Non-pigmented ciliary epithelial cell (primary cell): ENCODE results near the gene CYBRD1.
"Not testable (repeated sequence)": the region's sequence is repeated elsewhere in the genome, so short reads cannot be mapped to it uniquely, and the experiment has no call there.

ENCODE experiments used
- DNase-seq: peaks from one replicate; pipeline ENCODE4 v3.0.0-alpha.2; 2010; ENCODE audit warnings: low read depth

Gene CYBRD1

GRCh38 chr2:171515672-171516298, 6.5 kb upstream of the CYBRD1 start:
- DNase-seq = no peak

DNA sequence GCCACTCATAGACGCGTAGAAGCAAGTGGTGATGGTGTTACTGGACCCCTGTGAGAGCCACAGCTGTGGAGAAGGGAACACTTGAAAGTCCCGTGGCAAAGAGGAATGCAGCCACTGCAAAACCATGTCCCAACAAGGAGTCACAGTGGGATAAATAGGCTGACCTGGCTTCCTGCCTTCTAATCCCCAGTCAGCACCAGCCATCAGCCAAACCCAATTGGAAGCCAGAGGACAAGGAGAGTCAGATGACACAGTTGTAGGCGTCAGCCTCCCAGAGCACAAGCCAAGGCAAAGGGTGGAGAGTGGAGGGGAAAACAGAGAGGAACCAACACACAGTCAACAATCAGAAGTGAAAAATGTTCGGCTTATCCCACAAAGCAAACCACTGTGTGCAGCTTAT, 5.5 kb upstream of the CYBRD1 start:
- DNase-seq = no peak

DNA sequence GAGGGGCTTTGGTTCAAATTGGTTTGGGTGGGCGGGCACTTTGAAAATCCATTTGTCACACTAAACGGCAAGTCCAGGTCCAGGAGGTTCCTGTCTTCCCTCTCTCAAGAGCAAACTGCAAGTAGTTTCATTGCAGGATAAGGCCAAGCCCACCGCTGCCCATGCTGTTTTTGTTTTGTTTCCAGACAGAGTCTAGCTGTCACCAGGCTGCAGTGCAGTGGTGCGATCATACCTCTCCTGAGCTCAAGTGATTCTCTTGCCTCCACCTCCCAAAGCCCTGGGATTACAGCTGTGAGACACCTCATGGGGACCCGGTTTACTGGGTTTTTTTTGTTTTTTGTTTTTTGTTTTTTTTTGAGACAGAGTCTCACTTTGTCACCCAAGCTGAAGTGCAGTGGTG, 1.8 kb upstream of the CYBRD1 start:
- no peak for DNase-seq

DNA sequence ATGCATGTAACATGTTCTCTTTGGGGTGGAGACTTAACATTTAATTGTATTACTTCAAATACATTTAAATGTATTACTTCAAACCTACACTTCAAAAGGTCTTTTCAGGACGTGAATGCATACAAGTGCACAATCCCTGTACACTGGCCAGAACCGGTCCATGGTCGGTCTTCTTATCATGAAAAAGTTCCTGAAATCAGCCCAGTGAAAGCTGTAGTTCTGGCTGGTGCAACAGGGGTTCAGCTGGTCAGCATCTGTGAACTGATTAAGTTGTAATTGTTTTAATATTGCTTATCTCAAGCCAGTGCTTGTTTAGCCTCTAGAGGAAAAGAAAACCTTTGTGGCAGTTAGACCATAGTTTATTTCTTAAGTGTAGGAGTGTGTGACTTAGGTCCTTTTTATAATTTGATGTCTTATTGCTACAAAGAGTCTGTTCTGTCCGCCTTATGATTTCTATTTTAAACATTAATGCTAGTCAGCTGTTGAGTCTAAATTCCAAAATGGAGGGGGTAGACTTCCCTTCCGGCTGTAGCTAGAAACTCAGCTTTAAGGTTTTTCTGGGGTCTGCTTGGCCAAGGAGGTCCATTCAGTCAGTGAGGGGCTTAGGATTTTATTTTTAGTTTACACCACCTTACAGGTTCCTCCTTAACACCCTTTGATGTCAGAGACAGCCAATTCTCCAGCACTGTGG, 768 bp upstream of the CYBRD1 start:
- DNase-seq = no peak

DNA sequence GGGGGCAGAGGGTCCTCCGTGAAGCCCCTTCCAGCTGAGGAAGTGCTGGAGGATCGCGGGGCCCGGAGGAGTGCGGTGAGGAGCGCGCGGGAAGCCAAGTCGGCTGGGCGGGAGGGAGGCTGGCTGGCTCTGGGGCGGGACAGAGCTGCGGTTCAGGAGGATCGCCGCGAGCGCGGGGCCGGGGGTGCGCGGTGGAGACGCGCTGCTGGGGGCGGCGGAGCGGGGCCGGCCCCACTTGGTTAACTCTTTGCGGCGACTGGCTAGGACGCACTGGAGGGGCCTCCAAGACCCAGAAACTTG, 464 bp downstream of the CYBRD1 start:
- no peak for DNase-seq

- no peak for DNase-seq
Measured at GRCh38 chr2:171523088-171524017, 1.1 kb downstream of the CYBRD1 start.

DNA sequence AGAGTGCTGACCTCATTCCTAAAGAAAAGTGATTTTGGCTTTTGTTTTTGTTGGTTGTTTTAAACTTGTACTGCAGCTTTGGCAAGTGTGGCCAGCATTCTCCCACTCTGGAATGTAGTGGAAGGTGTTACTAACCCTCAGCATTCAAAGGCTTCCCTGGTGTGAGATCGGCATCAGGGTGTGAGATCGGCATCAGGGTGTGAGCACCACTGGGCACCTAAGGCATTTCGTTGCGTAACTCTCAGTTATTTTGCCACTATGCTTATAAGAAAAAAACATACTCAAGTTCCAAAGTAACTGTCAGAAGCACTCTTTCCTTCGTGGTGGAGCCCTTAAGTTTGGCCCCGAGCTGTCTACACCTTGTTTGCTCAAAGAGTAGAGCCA, 1.7 kb downstream of the CYBRD1 start:
- DNase-seq = no peak

DNA sequence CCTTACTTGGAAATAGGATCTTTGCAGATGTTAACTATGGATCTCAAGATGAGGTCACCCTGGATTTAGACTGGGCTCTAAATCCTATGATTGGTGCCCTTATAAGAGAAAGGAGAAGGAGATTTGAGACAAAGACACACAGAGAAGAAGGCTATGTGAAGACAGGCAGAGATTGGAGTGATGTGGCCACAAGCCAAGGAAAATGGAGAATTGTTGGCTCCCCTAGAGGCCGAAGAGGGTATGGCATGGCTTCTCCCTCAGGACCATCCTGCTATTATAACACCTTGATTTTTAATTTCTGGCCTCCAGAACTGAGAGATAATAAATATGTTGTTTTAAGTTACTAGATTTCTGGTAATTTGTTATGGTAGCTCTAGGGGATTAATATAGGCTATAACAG, 7.6 kb downstream of the CYBRD1 start:
- DNase-seq = no peak

DNA sequence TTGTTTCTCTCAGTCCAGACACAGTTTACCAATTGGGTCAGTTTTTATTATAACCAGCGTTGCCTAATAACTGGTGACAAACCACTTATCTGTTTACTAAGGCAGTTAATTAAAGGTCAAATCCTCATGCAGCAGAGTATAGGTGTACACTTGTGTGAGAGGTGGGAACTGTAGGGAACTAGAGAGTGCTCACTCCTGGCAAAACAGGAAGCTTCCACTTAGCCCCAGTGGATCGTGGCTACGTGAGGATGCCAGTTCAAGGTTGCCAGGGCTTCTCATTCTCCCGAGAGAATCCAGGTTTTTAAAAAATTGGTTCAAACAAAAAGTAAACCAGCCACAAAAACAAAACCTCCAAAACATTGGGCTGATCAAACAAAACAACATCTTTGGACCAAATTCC, 8.1 kb downstream of the CYBRD1 start:
- no peak for DNase-seq

GRCh38 chr2:171530859-171531258, 8.6 kb downstream of the CYBRD1 start:
- DNase-seq = not testable (repeated sequence)

- no peak for DNase-seq
Measured at GRCh38 chr2:171531291-171531690, 9.0 kb downstream of the CYBRD1 start.

DNA sequence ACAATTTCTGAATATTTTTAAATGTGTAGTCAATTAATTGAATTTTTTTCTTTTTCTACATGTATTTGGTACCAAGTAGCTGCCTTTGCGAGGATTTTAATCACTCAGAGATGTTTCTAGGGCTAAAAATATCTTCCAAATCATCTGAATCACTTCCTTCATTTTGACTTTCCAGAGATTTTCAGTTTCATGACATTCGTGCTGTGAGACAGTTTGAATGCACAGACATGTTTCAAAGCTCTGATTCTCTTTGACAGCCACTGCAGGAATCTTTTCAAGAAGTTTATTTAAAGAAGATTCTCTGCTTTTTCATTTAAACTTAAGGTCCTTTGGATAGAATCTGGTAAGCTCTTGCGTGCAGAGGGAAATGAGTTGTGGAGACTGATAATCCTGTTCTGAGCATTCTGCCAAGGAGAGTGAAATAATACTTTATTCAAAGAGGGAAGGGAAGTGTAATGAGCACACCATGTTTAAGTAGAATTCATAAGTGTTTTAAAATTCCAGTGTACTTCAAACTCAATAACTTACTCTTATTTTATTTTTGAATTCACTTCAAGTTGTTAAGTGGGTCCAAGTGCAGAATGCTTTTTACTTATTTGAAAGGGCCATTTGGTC, 9.7 kb downstream of the CYBRD1 start:
- no peak for DNase-seq

GRCh38 chr2:171533331-171533730, 11.1 kb downstream of the CYBRD1 start:
- DNase-seq = no peak

DNA sequence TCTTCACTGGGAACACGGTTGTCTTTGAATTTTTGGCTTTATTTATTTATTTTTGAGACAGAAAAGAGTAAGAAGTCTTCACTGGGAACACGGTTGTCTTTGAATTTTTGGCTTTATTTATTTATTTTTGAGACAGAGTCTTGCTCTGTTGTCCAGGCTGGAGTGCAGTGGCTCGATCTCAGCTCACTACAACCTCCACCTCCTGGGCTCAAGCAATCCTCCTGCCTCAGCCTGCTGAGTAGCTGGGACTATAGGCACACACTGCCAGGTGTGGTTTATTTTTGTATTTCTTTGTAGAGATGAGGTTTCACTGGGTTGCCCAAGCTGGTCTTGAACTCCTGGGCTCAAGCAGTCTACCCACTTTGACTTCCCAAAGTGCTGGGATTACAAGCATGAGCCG, 13.3 kb downstream of the CYBRD1 start:
- DNase-seq = not testable (repeated sequence)

DNA sequence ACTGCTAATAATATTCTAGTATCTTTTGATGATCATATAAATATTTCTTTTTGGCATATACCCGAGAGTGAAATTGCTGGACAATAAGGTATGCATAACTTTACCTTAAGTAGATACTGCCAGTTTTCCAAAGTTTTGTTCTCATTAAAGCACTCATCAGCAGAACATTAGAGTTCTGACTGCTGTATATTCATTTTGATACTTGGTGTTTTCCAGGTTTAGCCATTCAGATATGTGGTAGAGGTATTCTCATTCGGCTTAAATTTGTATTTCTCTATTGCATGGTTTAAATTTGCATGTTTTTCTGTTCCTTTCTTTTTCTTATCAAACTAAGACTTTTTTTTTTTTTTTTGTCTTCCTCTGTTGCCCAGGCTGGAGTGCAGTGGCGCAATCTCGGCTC, 18.2 kb downstream of the CYBRD1 start:
- no peak for DNase-seq

GRCh38 chr2:171541202-171541887, 19.1 kb downstream of the CYBRD1 start:
- no peak for DNase-seq

DNA sequence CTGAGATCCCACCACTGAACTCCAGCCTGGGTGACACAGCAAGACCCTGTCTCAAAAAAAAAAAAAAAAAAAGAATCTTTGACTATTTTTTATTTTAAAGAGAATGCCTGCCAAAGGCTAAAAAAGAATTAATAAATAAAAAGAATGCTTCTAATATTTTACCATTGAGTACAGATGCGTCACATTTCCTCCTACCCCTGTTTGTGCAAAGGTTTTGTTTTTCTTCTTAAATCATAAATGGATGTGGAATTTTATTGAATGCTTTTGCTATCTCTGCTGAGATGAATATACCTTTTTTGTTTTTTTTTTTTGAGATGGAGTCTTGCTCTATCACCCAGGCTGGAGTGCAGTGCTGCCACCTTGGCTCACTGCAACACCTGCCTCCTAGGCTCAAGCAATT, 22.8 kb downstream of the CYBRD1 start:
- no peak for DNase-seq

DNA sequence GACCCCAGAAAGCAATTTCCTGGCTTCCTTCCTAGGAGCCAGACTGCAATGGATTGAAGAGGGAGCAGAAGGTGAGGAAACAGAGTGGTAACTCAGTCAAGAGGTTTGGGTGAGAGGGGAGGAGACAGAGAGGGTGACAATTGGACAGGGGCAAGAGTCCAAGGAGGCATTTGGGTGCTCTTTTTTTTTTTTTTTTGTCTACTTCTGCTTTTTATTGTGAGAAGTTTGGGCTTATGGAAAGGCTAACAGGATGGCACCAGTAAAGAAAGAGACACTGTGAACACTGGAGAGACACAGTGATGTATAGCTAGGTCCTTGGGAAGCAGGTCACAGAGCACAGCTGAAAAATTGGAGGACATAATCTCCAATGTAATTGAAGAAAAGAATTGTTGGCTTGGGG, 25.0 kb downstream of the CYBRD1 start:
- no peak for DNase-seq

DNA sequence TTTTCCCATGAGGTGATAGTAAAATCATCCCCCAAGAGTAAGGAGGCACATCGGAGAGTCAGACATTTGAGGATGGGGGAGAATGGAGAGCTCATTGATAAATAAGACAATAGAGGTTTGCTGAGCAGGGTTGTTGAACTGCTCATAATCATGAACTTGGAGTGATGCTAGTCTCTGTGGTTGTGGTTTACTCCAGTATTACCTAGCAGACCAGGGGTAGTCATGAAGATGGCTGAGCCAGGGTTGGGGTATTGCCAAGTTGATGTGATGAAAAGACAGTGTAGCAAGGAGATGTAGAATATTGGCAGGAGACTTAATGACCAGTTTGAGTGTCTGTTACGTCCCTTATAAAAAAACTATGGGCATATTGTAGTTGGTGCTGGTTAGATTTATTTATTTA, 25.4 kb downstream of the CYBRD1 start:
- no peak for DNase-seq

- no peak for DNase-seq
Measured at GRCh38 chr2:171550613-171551012, 28.3 kb downstream of the CYBRD1 start.

DNA sequence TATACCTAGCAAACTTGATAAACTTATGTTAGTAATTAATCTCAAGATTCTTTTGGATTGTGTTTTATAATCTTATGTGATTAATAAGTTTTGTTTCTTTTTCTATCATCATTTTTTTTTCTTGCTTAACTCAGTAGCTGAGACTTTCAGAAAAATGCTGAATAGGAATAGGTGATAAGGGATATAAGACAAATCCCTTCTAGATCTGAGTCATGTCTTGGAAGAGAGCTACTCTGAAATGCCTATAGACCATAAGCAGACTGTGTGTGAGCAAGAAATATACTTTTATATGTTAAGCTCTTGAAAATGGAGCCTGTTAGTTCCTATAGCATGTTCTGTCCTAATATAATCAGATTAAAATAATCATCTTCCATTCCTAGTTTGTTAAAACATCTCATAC, 29.6 kb downstream of the CYBRD1 start:
- no peak for DNase-seq

DNA sequence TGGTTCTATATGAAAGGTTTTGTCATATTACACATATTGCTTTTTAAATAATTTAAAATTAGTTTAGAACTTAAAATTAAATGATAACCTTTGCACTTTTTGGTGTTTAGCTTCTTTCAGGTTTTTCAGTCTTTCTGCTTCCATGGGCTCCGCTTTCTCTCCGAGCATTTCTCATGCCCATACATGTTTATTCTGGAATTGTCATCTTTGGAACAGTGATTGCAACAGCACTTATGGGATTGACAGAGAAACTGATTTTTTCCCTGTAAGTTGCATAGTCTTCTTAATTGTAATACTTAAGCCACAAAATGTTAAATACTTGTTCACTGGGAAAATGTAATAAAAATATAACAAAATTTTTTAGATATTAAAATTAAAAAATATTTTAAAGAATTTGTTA, 31.0 kb downstream of the CYBRD1 start:
- no peak for DNase-seq
